GM04504 (cell line): ENCODE measurements around the gene PLK5.
A peak's percentile ranks its signal among the peaks of the same experiment; 100 is the strongest.
"Not testable (repeated sequence)": the region's sequence is repeated elsewhere in the genome, so short reads cannot be mapped to it uniquely, and the experiment has no call there.

Experiments used
- DNase-seq: peaks from one replicate; pipeline ENCODE4 v3.0.0-alpha.2; 2012; ENCODE audit warnings: low read depth

The PLK5 gene, protein sequence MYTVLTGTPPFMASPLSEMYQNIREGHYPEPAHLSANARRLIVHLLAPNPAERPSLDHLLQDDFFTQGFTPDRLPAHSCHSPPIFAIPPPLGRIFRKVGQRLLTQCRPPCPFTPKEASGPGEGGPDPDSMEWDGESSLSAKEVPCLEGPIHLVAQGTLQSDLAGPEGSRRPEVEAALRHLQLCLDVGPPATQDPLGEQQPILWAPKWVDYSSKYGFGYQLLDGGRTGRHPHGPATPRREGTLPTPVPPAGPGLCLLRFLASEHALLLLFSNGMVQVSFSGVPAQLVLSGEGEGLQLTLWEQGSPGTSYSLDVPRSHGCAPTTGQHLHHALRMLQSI

GRCh38 chr19:1523412-1524286 is at the start of gene PLK5:
Gene PLK5 (plus strand): TSS chr19:1524077. CDS start chr19:1526997, 2,920 bp downstream.
- DNase-seq = no peak

GRCh38 chr19:1474765-1475351 is 49.0 kb upstream of the PLK5 start:
- no peak for DNase-seq

DNA sequence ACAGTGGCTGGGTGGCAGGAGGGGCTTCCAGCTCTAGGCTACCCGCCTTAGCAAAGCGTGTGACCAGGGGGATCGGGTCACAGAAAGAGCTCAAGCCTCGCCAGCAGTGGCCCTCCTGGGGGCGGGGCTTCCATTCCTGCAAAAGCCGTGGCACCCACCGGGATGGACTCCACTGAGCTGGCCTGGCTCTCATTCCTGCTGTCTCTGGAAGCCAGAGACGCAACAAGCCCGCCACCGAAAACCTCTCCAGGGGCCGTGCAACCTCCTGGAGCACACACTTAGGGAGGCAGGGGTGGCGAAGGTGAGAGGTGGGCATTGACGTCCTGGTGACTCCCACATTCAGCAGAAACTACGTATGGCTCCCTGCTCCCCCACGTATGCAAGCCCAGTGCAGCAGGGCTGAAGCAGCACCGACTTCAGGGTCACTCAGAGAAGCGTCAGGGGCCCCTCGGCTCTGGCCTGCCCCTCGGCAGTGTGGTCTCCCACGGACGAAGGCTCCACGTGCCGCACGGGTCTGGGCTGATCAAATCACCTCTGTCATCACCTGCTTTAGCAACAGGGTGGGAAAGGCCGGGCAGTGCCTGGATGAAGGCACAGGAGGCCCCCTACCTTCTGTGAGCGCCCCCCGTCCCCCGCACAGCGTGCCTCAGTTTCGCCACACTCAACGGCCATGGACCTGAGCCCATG is 48.0 kb upstream of the PLK5 start:
- DNase-seq = no peak

- DNase-seq = not testable (repeated sequence)
These were observed 46.8 kb upstream of the PLK5 start for GRCh38 chr19:1477056-1477455.

- peak; percentile 80 for DNase-seq
These were observed 44.8 kb upstream of the PLK5 start, which contains the start of gene C19orf25 for GRCh38 chr19:1478934-1479707. Gene C19orf25 (minus strand): TSS chr19:1479215. CDS start chr19:1478903, 312 bp downstream.

DNA sequence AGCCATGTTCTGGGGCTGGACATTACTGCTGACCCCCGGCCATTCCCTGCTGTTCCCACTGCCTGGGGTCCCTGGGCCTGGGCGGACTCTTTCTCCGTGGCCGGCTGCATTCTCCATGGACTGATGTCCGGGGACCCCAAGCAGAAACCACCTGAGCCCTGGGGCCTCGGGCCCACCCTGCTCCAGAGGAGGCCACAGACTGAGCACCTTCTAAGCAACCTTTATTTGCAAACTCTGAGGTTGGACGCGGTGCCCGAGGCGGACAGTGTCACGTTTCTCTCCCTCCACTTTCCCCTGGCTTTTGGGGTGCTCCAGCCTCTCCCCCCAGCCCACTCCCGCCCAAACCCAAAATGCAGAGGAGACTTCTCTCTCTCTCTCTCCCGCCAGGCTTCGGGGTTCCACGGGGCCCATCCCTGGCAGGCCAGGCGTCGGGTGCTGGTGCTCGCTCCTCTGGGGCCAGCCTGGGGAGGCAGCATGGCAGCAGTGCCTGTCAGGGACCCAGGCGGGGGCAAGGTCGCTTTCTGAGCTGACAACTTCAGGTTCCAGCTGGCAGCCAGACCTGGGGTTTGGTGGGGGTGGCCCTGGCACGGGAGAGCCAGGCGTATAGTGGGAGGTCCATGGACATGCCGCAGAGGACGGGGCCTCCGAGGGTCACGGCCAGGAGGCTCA is 42.5 kb upstream of the PLK5 start:
- DNase-seq = no peak

GRCh38 chr19:1481893-1482360 is 42.0 kb upstream of the PLK5 start:
- no peak for DNase-seq

GRCh38 chr19:1482361-1483130 is 41.3 kb upstream of the PLK5 start:
- no peak for DNase-seq

DNA sequence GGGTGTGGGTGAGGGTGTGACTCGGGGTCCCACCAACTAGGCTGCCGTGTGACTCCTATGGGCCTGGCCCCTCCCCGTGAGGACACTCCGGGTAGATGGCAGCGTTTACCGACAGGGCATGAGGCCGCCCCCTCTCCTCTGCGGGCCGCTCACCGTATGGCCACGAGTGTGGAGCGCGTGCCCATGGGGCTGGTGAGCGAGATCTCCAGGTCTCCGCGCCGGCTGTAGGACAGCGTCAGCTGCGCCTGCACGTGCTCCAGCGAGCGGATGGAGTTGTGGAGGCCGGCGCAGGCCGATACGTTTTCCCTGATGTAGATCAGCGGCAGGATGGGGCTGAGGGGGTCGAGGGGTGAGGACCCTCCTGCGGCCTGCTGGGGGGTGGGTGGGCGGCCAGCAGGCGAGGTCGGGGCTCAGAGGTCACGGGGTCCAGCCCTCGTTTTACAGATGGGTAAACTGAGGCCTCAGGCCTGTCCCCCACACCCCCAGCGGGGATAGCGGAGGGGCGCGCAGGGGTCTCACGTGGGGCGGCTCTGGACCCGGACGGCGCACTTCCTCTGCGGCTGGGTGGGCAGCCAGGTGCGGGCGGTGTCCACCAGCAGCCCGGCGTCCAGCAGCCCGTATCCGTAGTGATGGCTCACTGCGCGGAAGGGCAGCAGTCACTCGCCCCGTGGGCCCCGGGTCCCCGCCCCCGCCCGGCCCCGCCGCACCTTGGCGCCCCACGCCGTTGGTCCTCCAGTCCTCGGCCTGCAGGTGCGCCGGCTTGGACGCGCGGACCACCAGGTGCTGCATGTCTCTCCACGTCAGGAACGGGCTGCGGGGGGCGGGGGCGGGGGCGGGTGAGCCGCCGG is 40.5 kb upstream of the PLK5 start:
- DNase-seq = no peak

DNA sequence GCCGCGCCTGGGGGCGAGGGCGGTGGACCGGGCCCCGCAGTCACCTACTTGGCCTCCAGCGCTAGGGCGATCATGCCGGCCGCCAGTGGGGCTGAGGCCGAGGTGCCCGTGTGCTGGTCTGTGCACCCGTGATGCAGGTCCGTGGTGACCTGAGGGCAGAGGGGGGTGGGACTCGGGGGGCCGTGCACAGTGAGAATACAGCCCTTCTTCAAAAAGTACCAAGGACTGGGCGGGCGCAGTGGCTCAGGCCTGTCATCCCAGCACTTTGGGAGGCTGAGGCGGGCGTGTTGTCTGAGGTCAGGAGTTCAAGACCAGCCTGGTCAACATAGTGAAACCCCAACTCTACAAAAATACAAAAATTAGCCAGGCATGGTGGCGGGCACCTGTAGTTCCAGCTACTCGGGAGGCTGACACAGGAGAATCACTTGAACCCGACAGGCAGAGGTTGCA is 39.9 kb upstream of the PLK5 start:
- no peak for DNase-seq

GRCh38 chr19:1486720-1487575 is 36.9 kb upstream of the PLK5 start:
- no peak for DNase-seq

GRCh38 chr19:1487576-1488281 is 36.1 kb upstream of the PLK5 start:
- DNase-seq = no peak

GRCh38 chr19:1488282-1488601 is 35.6 kb upstream of the PLK5 start:
- DNase-seq = no peak

DNA sequence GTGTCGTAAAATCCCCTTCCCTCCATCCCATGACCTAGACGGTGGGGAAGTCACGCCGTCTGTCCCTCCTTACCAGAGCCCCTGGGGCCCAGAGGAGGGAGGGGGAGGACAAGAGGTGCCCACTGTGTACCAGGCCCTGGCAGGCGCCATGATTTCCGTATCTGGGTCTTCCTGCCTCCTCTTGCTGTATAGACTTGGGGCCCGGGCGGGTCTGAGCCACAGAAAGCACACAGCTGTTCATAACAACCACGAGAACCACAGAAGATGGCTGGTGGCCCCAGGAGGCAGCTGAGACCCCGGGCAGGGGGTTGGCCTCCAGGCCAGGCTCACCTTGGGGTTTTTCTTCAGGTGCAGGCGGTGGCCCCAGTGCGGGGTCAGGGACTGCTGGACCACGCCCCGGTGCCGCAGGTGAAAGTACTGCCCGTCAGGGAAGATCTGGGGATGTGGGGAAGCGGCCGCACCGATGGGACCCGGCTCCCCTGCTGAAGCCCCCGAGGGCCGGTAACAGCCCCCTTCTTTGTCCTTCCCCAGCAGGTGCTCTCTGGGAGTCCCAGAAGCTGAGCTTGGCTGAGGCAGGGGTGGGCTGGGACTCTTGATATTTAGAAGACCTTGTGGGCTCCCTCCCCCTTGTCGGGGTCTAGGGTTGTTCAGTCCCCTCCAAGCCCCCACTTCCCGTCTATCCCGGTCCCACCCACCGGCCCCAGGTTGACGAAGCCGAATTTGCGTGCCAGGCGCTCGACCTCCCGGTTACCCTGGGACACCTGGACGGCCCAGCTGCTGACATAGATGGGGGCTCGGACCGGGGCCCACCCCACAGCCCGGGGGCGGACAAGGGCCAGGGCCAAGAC is 34.2 kb upstream of the PLK5 start:
- no peak for DNase-seq

DNA sequence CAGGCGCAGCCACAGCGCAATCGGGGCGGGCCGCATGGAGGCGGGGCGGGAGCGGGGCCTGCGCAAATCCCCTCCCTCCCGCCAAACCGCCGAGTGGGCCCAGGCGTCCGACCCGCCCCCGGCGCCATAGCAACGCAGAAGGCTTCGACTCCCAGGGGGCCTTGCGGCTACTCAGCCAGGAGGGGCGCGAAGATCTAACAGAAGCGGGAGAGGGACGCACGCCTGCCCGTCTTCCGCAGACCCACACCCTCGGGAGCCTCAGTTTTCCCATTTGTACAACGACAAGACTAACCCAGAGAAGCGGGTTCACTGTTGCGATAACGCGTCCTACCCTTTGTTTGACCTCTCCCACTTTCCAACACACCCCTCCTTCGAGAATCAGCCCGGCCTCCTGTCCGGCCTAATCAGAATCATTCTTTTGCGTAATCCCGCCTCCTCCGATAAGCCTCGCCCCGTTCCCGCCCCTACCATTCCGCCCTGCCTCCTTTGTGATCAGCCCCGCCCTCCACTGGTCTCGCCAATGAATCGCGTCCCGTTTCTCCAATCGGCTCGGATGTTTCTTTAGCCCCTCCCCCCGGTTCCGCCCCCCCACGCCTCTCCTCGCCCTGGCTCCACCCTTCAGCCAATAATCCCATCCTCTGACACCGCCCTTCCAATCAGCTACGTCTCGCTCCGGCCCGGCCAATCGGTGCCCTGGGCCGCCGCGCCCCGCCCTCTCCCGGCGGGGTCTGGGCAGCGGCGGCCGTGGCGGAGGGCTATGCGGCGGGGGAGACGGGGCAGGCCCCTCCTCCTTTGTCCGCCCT is 33.4 kb upstream of the PLK5 start, which contains the start of gene PCSK4:
Gene PCSK4 (minus strand): TSS at position 40 of the 803 bp plus-strand sequence. CDS start 4 bp downstream, at position 36.
- DNase-seq = peak; percentile 98
